Smooth muscle cell (in vitro differentiated cells): Measurements from ENCODE around the gene EHMT1. TPM values are rescaled to one million over a fixed set of nuclear protein-coding genes. Genes with fewer than 3 reads are reported as not detected.
"Not testable (repeated sequence)": the region's sequence is repeated elsewhere in the genome, so short reads cannot be mapped to it uniquely, and the experiment has no call there.

Experiments used
- DNase-seq: peaks from one replicate; lab custom pipeline; 2025; ENCODE audit not compliant: unreplicated experiment; lab: John Stamatoyannopoulos, UW
- H2AFZ ChIP-seq: fragments of 200-600 bp; sonication (generic); 2 replicates; pipeline ENCODE4 v1.6.0; 2016; ENCODE audit warnings: antibody characterized with exemption, low read depth, mild to moderate bottlenecking
- H3F3A ChIP-seq: fragments of 200-600 bp; sonication (generic); 2 replicates; pipeline ENCODE4 v1.6.0; 2017; ENCODE audit warnings: antibody characterized with exemption, low read depth
- H3K27ac ChIP-seq: fragments of 200-600 bp; sonication (generic); 2 replicates; pipeline ENCODE4 v1.5.1; 2016; ENCODE audit warnings: low read depth, mild to moderate bottlenecking
- H3K27me3 ChIP-seq: fragments of 200-600 bp; sonication (generic); 2 replicates; pipeline ENCODE4 v1.6.1; 2016; ENCODE audit warnings: low read depth, mild to moderate bottlenecking
- H3K36me3 ChIP-seq: fragments of 200-600 bp; sonication (generic); 2 replicates; pipeline ENCODE4 v1.5.1; 2016; ENCODE audit warnings: low read depth
- H3K4me1 ChIP-seq: fragments of 200-600 bp; sonication (generic); 2 replicates; pipeline ENCODE4 v1.5.1; 2016; ENCODE audit warnings: low read depth
- H3K4me2 ChIP-seq: fragments of 200-600 bp; sonication (generic); 2 replicates; pipeline ENCODE4 v1.6.0; 2016; ENCODE audit warnings: mild to moderate bottlenecking
- H3K4me3 ChIP-seq: fragments of 200-600 bp; sonication (generic); 2 replicates; pipeline ENCODE4 v1.5.1; 2016; ENCODE audit warnings: mild to moderate bottlenecking
- H3K79me2 ChIP-seq: fragments of 200-600 bp; sonication (generic); 2 replicates; pipeline ENCODE4 v1.6.0; 2016; ENCODE audit warnings: low read depth, mild to moderate bottlenecking
- H3K9ac ChIP-seq: fragments of 200-600 bp; sonication (generic); 2 replicates; pipeline ENCODE4 v1.6.0; 2016; ENCODE audit warnings: low read depth
- H3K9me3 ChIP-seq: fragments of 200-600 bp; sonication (generic); replicated peaks from 2 replicates; pipeline ENCODE4 v1.5.1; 2016; ENCODE audit warnings: low read depth
- H4K20me1 ChIP-seq: fragments of 200-600 bp; sonication (generic); 2 replicates; pipeline ENCODE4 v1.6.0; 2016; ENCODE audit warnings: low read depth
- CTCF ChIP-seq: fragments of 200-600 bp; sonication (generic); IDR thresholded peaks from 2 replicates; pipeline ENCODE4 v1.5.1; 2017; ENCODE audit warnings: borderline replicate concordance, mild to moderate bottlenecking, antibody characterized with exemption; ENCODE audit not compliant: insufficient read depth, poor library complexity, severe bottlenecking
- WGBS: methylation state at CpG from one replicate; pipeline ENCODE4 v1.1.7; 2016; ENCODE audit warnings: low lambda C conversion rate; 5-methylcytosine and 5-hydroxymethylcytosine counted together
- polyA plus RNA-seq: library from polyadenylated mRNA; unstranded; fragments of >200 nt; fragmentation: Nextera tagmentation; extraction: Ambion mirVana; gene quantifications from 2 replicates; pipeline ENCODE4 v1.2.1, GENCODE V29; 2016
- total RNA-seq: library from RNA; depleted of rRNA; stranded (reverse); fragments of >200 nt; gene quantifications from 2 replicates; pipeline ENCODE4 v1.2.3, GENCODE V29; 2014

EHMT1 gene
- total and polyA plus RNA-seq, 2 experiments from 2014 or later: 23.1 to 34.1 TPM

- H4K20me1 ChIP-seq: peaks cover 14% of the 10 kb centered on the region
- no peaks in the 10 kb centered on the region for H3K9me3 ChIP-seq
- H3K4me2 ChIP-seq: no peak overlapping the region
- peaks cover 9% of the 10 kb centered on the region for H3K36me3 ChIP-seq
- H3K27ac ChIP-seq: no peak overlapping the region
- H3K27me3 ChIP-seq: no peaks in the 10 kb centered on the region
- H3K9ac ChIP-seq: no peak overlapping the region
- 98% methylated on average over 10 of the region's 10 CpGs for WGBS
- no peaks in the 10 kb centered on the region for H3K4me1 ChIP-seq
- H3K4me3 ChIP-seq: no peak overlapping the region
- no peak for DNase-seq
- no peak overlapping the region for H2AFZ ChIP-seq
- no peak for TF ChIP-seq CTCF
- no peaks in the 10 kb centered on the region for H3K79me2 ChIP-seq
- H3F3A ChIP-seq: no peaks in the 10 kb centered on the region
Observed at GRCh38 chr9:137778914-137779313, 160.1 kb downstream of the EHMT1 start.

GRCh38 chr9:137780031-137780430 lies 161.2 kb downstream of the EHMT1 start:
- H2AFZ ChIP-seq, H3K79me2 ChIP-seq, H3K4me1 ChIP-seq, H3K27ac ChIP-seq, H3K9me3 ChIP-seq, H3K9ac ChIP-seq, H3K4me3 ChIP-seq, DNase-seq, H3K27me3 ChIP-seq, H3F3A ChIP-seq, H3K4me2 ChIP-seq: not testable (repeated sequence)
- H4K20me1 ChIP-seq: peaks cover 21% of the 10 kb centered on the region
- WGBS: 99% methylated on average over 14 of the region's 19 CpGs
- peaks cover 13% of the 10 kb centered on the region for H3K36me3 ChIP-seq

GRCh38 chr9:137781906-137782585 lies 163.2 kb downstream of the EHMT1 start:
- H4K20me1 ChIP-seq: peaks cover 41% of the 10 kb centered on the region
- no peak overlapping the region for H3K4me3 ChIP-seq
- TF ChIP-seq CTCF: no peak
- peaks cover 8% of the 10 kb centered on the region for H3K36me3 ChIP-seq
- no peak for DNase-seq
- no peak overlapping the region for H3K9ac ChIP-seq
- no peak overlapping the region for H2AFZ ChIP-seq
- H3K4me2 ChIP-seq: no peak overlapping the region
- 98% methylated on average over 29 of the region's 29 CpGs for WGBS
- H3K9me3 ChIP-seq: no peaks in the 10 kb centered on the region
- no peaks in the 10 kb centered on the region for H3F3A ChIP-seq
- H3K4me1 ChIP-seq: no peaks in the 10 kb centered on the region
- H3K27me3 ChIP-seq: no peaks in the 10 kb centered on the region
- H3K27ac ChIP-seq: no peak overlapping the region
- no peaks in the 10 kb centered on the region for H3K79me2 ChIP-seq

- WGBS: 94% methylated on average over 12 of the region's 12 CpGs
- Histone ChIP-seq H2AFZ (no peak overlapping the region), H3K79me2 (no peaks in the 10 kb centered on the region), H3K9me3 (no peaks in the 10 kb centered on the region), H3K27ac (no peak overlapping the region), H4K20me1 (peaks cover 56% of the 10 kb centered on the region), H3K4me1 (no peaks in the 10 kb centered on the region), H3K4me2 (no peak overlapping the region), H3K9ac (no peak overlapping the region), H3K36me3 (peaks cover 4% of the 10 kb centered on the region), H3F3A (no peaks in the 10 kb centered on the region), H3K4me3 (no peak overlapping the region), H3K27me3 (no peaks in the 10 kb centered on the region)
- TF ChIP-seq CTCF: no peak
- DNase-seq: no peak
Observed at GRCh38 chr9:137783521-137783920, 164.7 kb downstream of the EHMT1 start.
